Adrenal gland (tissue), 12 donors: Measurements from ENCODE around the gene MARCHF3. TPM values are rescaled to one million over a fixed set of nuclear protein-coding genes. Genes with fewer than 3 reads are reported as not detected.

ENCODE experiments used
- DNase-seq, 7 donors: peaks; one replicate each; pipeline ENCODE4 v3.0.0-alpha.2; 2019 to 2020
- H3K27ac ChIP-seq, 5 donors: fragments of 200-600 bp; sonication (generic) in 4 of 5; 1 replicate in 3 of 5; 2 replicates in 2 of 5; pipeline versions ENCODE4 v1.5.1 to v1.8.0; 2016 to 2020; ENCODE audit warnings: mild to moderate bottlenecking in 1 of 5
- H3K27me3 ChIP-seq: fragments of 200-600 bp; 2 replicates; pipeline ENCODE4 v1.8.0; 2021
- H3K36me3 ChIP-seq, 2 donors: fragments of 200-600 bp; replicated peaks in 1 of 2; 1 replicate in 1 of 2; 2 replicates in 1 of 2; pipeline versions ENCODE4 v1.5.1 to v1.8.0; 2018 to 2022
- H3K4me1 ChIP-seq, 2 donors: fragments of 200-600 bp; replicated peaks in 1 of 2; 1 replicate in 1 of 2; 2 replicates in 1 of 2; pipeline versions ENCODE4 v1.5.1 to v1.8.0; 2018 to 2021
- H3K4me3 ChIP-seq, 4 donors: fragments of 200-600 bp; sonication (generic) in 3 of 4; one replicate each; pipeline ENCODE4 v1.5.1; 2016 to 2018
- H3K9me3 ChIP-seq, 3 donors: fragments of 200-600 bp; sonication (generic) in 1 of 3; replicated peaks in 1 of 3; 1 replicate in 2 of 3; 2 replicates in 1 of 3; pipeline versions ENCODE4 v1.5.1 to v1.8.0; 2016 to 2021
- POLR2A ChIP-seq, 2 donors: fragments of 450-650 bp; IDR thresholded peaks; one replicate each; pipeline ENCODE4 v1.6.1; 2017; ENCODE audit warnings: antibody characterized with exemption in 2 of 2, mild to moderate bottlenecking in 2 of 2, moderate library complexity in 1 of 2
- WGBS, 4 donors: extraction: QIAGEN DNeasy Blood & Tissue Kit in 2 of 4; methylation state at CpG; one replicate each; pipeline versions ENCODE4 v1.1.5 to v1.1.7; 2013 to 2017; 5-methylcytosine and 5-hydroxymethylcytosine counted together
- intact Hi-C, 2 donors: fragments of 100-400 bp; cut with DNase I; formaldehyde crosslinking; loops; one replicate each; pipeline versions ENCODE4 v1.14.1 to v1.15.0; 2022 to 2023
- polyA plus RNA-seq, 3 donors: library from polyadenylated mRNA; stranded (reverse); fragments of 200-250 nt in 2 of 3; fragments of 350-450 nt in 1 of 3; fragmentation: Illumina TruSeq in 1 of 3; extraction: RNeasy Lipid Tissue Mini Kit (QIAGEN cat#74804) in 1 of 3; gene quantifications; one replicate each; pipeline ENCODE4 v1.2.3, GENCODE V29; 2013 to 2014
- total RNA-seq, 9 donors: library from RNA; depleted of rRNA in 4 of 9; stranded (reverse); fragments of >200 nt in 4 of 9; fragments of 120-200 nt in 1 of 9; fragmentation: NEBNext Ultra II Directional in 1 of 9; extraction: Animal tissue kit (Norgen Biotek cat#: 25700) in 1 of 9; gene quantifications; one replicate each; pipeline versions ENCODE4 v1.1.0 to v1.2.4, GENCODE V29; 2013 to 2023
- TF ChIP-seq, protein P1 (sequence below), 6 experiments: fragments of 450-650 bp in 4 of 6; fragments of 200-600 bp in 2 of 6; sonication (generic) in 1 of 6; IDR thresholded peaks; 1 replicate in 5 of 6; 2 replicates in 1 of 6; pipeline versions ENCODE4 v1.5.1 to v1.8.0; 2016 to 2021; ENCODE audit warnings: antibody characterized with exemption in 6 of 6, mild to moderate bottlenecking in 2 of 6, moderate library complexity in 1 of 6
- donor health status: healthy with polysubstance abuse.
- donor health status: Bipolar disorder and iron deficiency.
- donor health status: DM: yes; HTN: yes; CAD: no.
- donor health status: DM: no; HTN: no; CAD: no.
- donor health status: DM: no; HTN: no; CAD: no.
- donor health status: DM: yes; HTN: yes; CAD: no.

Gene MARCHF3
- total and polyA plus RNA-seq, 12 donors = 3.9 to 48.9 (median 12.2) TPM

- intact Hi-C loops = no loop called here
- DNase-seq = no peak
- H3K27me3 ChIP-seq = no peaks in the 10 kb centered on the region
- H3K9me3 ChIP-seq = no peaks in the 10 kb centered on the region
- no peak overlapping the region for H3K27ac ChIP-seq
- no peaks in the 10 kb centered on the region for H3K36me3 ChIP-seq
- TF ChIP-seq POLR2A (IDR thresholded peaks at IDR 0.05) = no peak
- TF ChIP-seq, protein P1, sequence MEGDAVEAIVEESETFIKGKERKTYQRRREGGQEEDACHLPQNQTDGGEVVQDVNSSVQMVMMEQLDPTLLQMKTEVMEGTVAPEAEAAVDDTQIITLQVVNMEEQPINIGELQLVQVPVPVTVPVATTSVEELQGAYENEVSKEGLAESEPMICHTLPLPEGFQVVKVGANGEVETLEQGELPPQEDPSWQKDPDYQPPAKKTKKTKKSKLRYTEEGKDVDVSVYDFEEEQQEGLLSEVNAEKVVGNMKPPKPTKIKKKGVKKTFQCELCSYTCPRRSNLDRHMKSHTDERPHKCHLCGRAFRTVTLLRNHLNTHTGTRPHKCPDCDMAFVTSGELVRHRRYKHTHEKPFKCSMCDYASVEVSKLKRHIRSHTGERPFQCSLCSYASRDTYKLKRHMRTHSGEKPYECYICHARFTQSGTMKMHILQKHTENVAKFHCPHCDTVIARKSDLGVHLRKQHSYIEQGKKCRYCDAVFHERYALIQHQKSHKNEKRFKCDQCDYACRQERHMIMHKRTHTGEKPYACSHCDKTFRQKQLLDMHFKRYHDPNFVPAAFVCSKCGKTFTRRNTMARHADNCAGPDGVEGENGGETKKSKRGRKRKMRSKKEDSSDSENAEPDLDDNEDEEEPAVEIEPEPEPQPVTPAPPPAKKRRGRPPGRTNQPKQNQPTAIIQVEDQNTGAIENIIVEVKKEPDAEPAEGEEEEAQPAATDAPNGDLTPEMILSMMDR (IDR thresholded peaks at IDR 0.05) = no peak
- H3K4me3 ChIP-seq = no peak overlapping the region
- WGBS, 4 donors = 88 to 98% (median 93%) methylated on average over 2 of the region's 2 CpGs
- H3K4me1 ChIP-seq = peaks cover 0 to 5% of the 10 kb centered on the region in 2 donors
Measured at GRCh38 chr5:126961702-126962101, 68.7 kb downstream of the MARCHF3 start.

DNA sequence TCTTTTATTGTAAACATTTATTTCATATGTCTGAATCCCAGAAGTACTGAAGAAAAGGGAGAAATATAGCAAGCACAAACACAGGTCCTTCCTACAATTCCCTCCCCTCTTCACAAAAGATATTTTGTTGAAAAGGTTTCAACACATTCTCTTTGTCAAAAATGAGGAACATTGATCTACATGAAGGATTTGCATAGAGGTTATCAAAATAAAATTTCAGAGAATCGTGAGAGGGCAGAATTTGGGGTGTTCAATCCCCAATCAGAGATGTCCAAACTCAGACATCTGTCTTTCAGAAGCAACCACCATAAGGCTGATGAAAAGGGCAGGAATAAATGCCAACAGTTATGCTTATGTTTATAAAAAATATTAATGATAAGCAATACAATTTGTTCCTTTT, 69.2 kb downstream of the MARCHF3 start:
- 71 to 86% (median 81%) methylated on average over 1 of the region's 1 CpG for WGBS, 4 donors
- DNase-seq = no peak
- Histone ChIP-seq H3K36me3 (no peaks in the 10 kb centered on the region), H3K27me3 (no peaks in the 10 kb centered on the region), H3K9me3 (no peaks in the 10 kb centered on the region), H3K4me1 (peaks cover 0 to 5% of the 10 kb centered on the region in 2 donors), H3K4me3 (no peak overlapping the region), H3K27ac (no peak overlapping the region)
- TF ChIP-seq POLR2A (IDR thresholded peaks at IDR 0.05) = no peak
- TF ChIP-seq, protein P1 (IDR thresholded peaks at IDR 0.05) = no peak
- intact Hi-C loops = no loop called here

DNA sequence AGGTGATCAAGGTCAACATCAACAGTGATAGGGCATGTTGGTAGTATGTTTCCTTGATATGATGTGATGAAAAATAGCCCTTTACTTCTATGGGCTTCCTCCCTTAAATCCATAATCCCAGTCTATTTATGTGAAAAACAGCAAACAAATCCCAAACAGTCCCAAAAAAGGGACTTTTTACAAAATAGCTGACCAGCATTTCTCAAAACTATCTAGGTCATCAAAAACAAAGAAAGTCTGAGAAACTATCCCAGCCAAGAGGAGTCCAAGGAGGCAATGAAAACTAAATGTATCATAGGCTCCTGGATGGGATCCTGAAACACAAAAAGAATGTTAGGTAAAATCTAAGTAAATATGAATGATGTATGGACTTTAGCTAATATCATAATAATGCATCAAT, 71.2 kb downstream of the MARCHF3 start:
- no peak for DNase-seq
- Histone ChIP-seq H3K36me3 (no peaks in the 10 kb centered on the region), H3K27me3 (no peaks in the 10 kb centered on the region), H3K9me3 (no peaks in the 10 kb centered on the region), H3K4me1 (no peaks in the 10 kb centered on the region), H3K4me3 (no peak overlapping the region), H3K27ac (no peak overlapping the region)
- intact Hi-C loops = no loop called here
- TF ChIP-seq, protein P1 (IDR thresholded peaks at IDR 0.05) = no peak
- no peak for TF ChIP-seq POLR2A (IDR thresholded peaks at IDR 0.05)

DNA sequence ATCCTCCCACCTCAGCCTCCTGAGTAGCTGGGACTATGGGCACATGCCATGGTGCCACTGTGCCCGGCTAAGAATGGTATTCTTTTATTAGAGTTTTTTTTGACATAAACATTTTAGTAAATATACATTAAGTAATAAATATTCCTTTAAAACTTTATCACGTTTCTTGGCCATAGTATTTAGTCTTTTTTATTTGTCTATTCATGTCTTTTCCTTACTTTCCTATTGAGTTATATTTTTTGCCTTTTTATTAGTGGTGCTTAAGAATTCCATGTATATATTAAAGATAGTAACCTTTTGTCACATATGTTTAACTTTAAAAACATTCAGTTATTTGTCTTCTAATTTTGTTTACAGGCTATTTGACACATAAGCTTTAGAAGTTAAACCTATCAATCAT, 73.4 kb downstream of the MARCHF3 start:
- Histone ChIP-seq H3K9me3 (peaks cover 0 to 3% (median 0%) of the 10 kb centered on the region in 3 donors), H3K4me3 (no peak overlapping the region), H3K27me3 (no peaks in the 10 kb centered on the region), H3K27ac (no peak overlapping the region), H3K36me3 (no peaks in the 10 kb centered on the region), H3K4me1 (no peaks in the 10 kb centered on the region)
- WGBS, 4 donors = 82 to 97% (median 90%) methylated on average over 2 of the region's 2 CpGs
- no peak for DNase-seq
- intact Hi-C loops = no loop called here
- no peak for TF ChIP-seq POLR2A (IDR thresholded peaks at IDR 0.05)
- TF ChIP-seq, protein P1 (IDR thresholded peaks at IDR 0.05) = no peak
